ENCODE data around the gene TTLL3.
"Not testable (repeated sequence)": the region's sequence is repeated elsewhere in the genome, so short reads cannot be mapped to it uniquely, and the experiment has no call there.

The TTLL3 gene

GRCh38 chr3:9837701-9838582, 27.9 kb downstream of the TTLL3 start:
- DNase-seq (ENCODE audit: low read depth) = no peak

GRCh38 chr3:9838856-9839255, 28.8 kb downstream of the TTLL3 start:
- no peak for DNase-seq (ENCODE audit: low read depth)

GRCh38 chr3:9841015-9841414, 31.0 kb downstream of the TTLL3 start:
- DNase-seq (ENCODE audit: low read depth) = no peak

- DNase-seq (ENCODE audit: low read depth) = peak; percentile 81
These were observed 33.8 kb downstream of the TTLL3 start, which contains the start of gene RPUSD3 for GRCh38 chr3:9843715-9844438. Gene RPUSD3 (minus strand): TSS chr3:9844008. CDS start chr3:9843990, 18 bp downstream.

GRCh38 chr3:9846231-9846630, 36.2 kb downstream of the TTLL3 start:
- DNase-seq (ENCODE audit: low read depth) = no peak

- DNase-seq (ENCODE audit: low read depth) = no peak
These were observed 36.9 kb downstream of the TTLL3 start for GRCh38 chr3:9846931-9847488.

- not testable (repeated sequence) for DNase-seq (ENCODE audit: low read depth)
These were observed 37.8 kb downstream of the TTLL3 start for GRCh38 chr3:9847870-9848269.

- not testable (repeated sequence) for DNase-seq (ENCODE audit: low read depth)
These were observed 38.8 kb downstream of the TTLL3 start for GRCh38 chr3:9848860-9849259.

- DNase-seq (ENCODE audit: low read depth) = not testable (repeated sequence)
These were observed 41.3 kb downstream of the TTLL3 start for GRCh38 chr3:9851383-9851782.

- not testable (repeated sequence) for DNase-seq (ENCODE audit: low read depth)
These were observed 41.9 kb downstream of the TTLL3 start for GRCh38 chr3:9851926-9852325.

- DNase-seq (ENCODE audit: low read depth) = no peak
These were observed 42.5 kb downstream of the TTLL3 start for GRCh38 chr3:9852528-9852927.

- DNase-seq (ENCODE audit: low read depth) = not testable (repeated sequence)
These were observed 44.4 kb downstream of the TTLL3 start for GRCh38 chr3:9854291-9854940.

GRCh38 chr3:9855594-9855993, 45.5 kb downstream of the TTLL3 start:
- DNase-seq (ENCODE audit: low read depth) = no peak

GRCh38 chr3:9859530-9860025, 49.5 kb downstream of the TTLL3 start:
- no peak for DNase-seq (ENCODE audit: low read depth)

GRCh38 chr3:9861201-9861600, 51.1 kb downstream of the TTLL3 start:
- DNase-seq (ENCODE audit: low read depth) = no peak

- no peak for DNase-seq (ENCODE audit: low read depth)
These were observed 51.6 kb downstream of the TTLL3 start for GRCh38 chr3:9861626-9862130.

GRCh38 chr3:9862391-9863057, 52.5 kb downstream of the TTLL3 start:
- DNase-seq (ENCODE audit: low read depth) = no peak

GRCh38 chr3:9863058-9863772, 53.2 kb downstream of the TTLL3 start:
- no peak for DNase-seq (ENCODE audit: low read depth)

GRCh38 chr3:9864200-9864927, 54.3 kb downstream of the TTLL3 start:
- DNase-seq (ENCODE audit: low read depth) = no peak

- DNase-seq (ENCODE audit: low read depth) = not testable (repeated sequence)
These were observed 55.1 kb downstream of the TTLL3 start for GRCh38 chr3:9865125-9865637.

Data from HS-5 (cell line).